ENCODE measurements around the gene LARGE1.

The LARGE1 gene

DNA sequence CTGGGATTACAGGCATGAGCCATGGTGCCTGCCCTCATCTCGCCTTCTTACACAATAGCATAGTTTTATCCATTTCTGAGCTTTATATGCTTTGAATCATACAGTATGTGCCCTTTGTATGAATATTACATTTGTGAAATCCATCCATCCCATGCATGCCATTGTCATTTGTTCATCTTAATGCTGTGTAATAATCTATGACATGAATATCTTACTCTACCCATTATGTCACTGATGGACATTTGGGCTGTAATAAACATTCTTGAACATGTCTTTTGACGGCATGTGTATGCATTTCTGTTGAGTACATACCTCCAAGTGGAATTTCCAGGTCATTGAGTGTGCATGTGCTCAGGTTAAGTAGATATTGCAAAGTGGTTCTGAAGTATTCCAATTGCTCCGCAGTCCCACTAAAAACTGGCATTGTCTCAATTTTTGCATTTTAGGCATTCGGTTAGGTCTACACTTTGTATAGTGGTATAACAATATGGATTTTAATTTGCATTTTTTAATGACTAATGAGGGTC lies 522.8 kb downstream of the LARGE1 start:
- H3K9me3 ChIP-seq (ENCODE audit: insufficient read depth, low read length, severe bottlenecking): no peaks in the 10 kb centered on the region
- H3K27me3 ChIP-seq (ENCODE audit: insufficient read depth, low read length, poor library complexity): no peaks in the 10 kb centered on the region
- no peak overlapping the region for H3K4me3 ChIP-seq (ENCODE audit: low read depth in 1 of 2, low read length in 2 of 2)
- ATAC-seq (ENCODE audit: insufficient read depth, low read depth) (no peak), DNase-seq (no peak)
- H3K4me1 ChIP-seq (ENCODE audit: insufficient read depth, low read length): no peaks in the 10 kb centered on the region
- TF ChIP-seq CTCF (IDR thresholded peaks at IDR 0.05; ENCODE audit: borderline replicate concordance, extremely low read depth, low read length, poor library complexity, severe bottlenecking) (no peak), EZH2 (IDR thresholded peaks at IDR 0.05; ENCODE audit: borderline replicate concordance, low read depth, low read length, severe bottlenecking) (no peak)
- H3K79me2 ChIP-seq (ENCODE audit: insufficient read depth, low read length): no peaks in the 10 kb centered on the region
- H3K4me2 ChIP-seq (ENCODE audit: insufficient read depth, low read length): no peak overlapping the region
- no peaks in the 10 kb centered on the region for H3K36me3 ChIP-seq (ENCODE audit: insufficient read depth, low read length)
- no peak overlapping the region for H3K9ac ChIP-seq (ENCODE audit: low read depth, low read length)
- no peak overlapping the region for H2AFZ ChIP-seq (ENCODE audit: low read depth, low read length)
- H3K27ac ChIP-seq (ENCODE audit: low read length): no peak overlapping the region
- no peaks in the 10 kb centered on the region for H4K20me1 ChIP-seq (ENCODE audit: insufficient read depth, low read length)

DNA sequence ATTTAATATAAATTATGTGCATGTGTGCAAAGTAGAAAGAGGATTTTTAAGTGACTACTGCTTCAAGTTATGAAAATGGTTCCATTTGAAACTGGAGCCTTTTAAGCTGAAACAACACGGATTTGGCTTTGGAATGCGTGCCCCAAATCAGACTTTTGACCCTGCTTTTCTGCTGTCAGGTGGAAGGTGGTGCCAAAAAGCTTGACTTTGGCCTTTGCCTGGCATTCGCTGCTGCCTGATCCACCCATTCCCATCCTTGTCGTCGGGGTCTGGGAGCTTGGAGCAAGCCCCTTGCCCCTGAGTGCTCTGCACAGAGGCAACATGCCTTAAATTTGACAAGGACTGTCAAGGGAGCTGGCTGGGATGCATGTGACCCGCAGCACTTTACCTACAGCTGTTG lies 526.8 kb downstream of the LARGE1 start:
- H3K9ac ChIP-seq (ENCODE audit: low read depth, low read length): no peak overlapping the region
- H3K79me2 ChIP-seq (ENCODE audit: insufficient read depth, low read length): no peaks in the 10 kb centered on the region
- no peaks in the 10 kb centered on the region for H3K36me3 ChIP-seq (ENCODE audit: insufficient read depth, low read length)
- no peaks in the 10 kb centered on the region for H3K4me1 ChIP-seq (ENCODE audit: insufficient read depth, low read length)
- H3K27ac ChIP-seq (ENCODE audit: low read length): no peak overlapping the region
- no peak overlapping the region for H3K4me2 ChIP-seq (ENCODE audit: insufficient read depth, low read length)
- no peaks in the 10 kb centered on the region for H3K27me3 ChIP-seq (ENCODE audit: insufficient read depth, low read length, poor library complexity)
- H2AFZ ChIP-seq (ENCODE audit: low read depth, low read length): no peak overlapping the region
- H3K9me3 ChIP-seq (ENCODE audit: insufficient read depth, low read length, severe bottlenecking): no peaks in the 10 kb centered on the region
- no peak for TF ChIP-seq EZH2 (IDR thresholded peaks at IDR 0.05; ENCODE audit: borderline replicate concordance, low read depth, low read length, severe bottlenecking)
- no peaks in the 10 kb centered on the region for H4K20me1 ChIP-seq (ENCODE audit: insufficient read depth, low read length)
- H3K4me3 ChIP-seq (ENCODE audit: low read depth in 1 of 2, low read length in 2 of 2): no peak overlapping the region
- ATAC-seq (ENCODE audit: insufficient read depth, low read depth) (no peak), DNase-seq (no peak)

DNA sequence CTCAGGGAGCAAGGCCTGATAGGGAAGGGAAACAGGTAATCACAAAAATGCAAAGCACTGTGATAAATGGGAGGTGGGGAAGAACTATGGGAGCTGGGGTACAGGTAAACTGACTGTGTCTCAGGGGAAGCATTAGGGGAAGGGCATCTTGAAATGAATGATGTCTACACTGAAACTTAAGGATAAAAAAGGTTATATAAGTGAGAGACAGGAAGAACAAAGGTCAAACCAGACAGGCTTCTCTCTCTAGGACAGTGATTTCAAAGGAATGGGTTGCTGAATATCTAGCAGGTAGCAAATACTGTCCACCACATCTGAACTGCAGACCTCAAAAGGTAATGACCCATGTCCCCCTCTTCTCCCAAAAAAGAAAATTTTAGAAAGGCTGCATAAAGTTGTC lies 529.0 kb downstream of the LARGE1 start:
- Histone ChIP-seq H3K4me2 (ENCODE audit: insufficient read depth, low read length) (no peak overlapping the region), H3K36me3 (ENCODE audit: insufficient read depth, low read length) (no peaks in the 10 kb centered on the region), H3K79me2 (ENCODE audit: insufficient read depth, low read length) (no peaks in the 10 kb centered on the region), H3K9ac (ENCODE audit: low read depth, low read length) (no peak overlapping the region), H3K27me3 (ENCODE audit: insufficient read depth, low read length, poor library complexity) (no peaks in the 10 kb centered on the region), H3K9me3 (ENCODE audit: insufficient read depth, low read length, severe bottlenecking) (no peaks in the 10 kb centered on the region), H3K27ac (ENCODE audit: low read length) (no peak overlapping the region), H2AFZ (ENCODE audit: low read depth, low read length) (no peak overlapping the region), H3K4me1 (ENCODE audit: insufficient read depth, low read length) (no peaks in the 10 kb centered on the region), H4K20me1 (ENCODE audit: insufficient read depth, low read length) (no peaks in the 10 kb centered on the region), H3K4me3 (ENCODE audit: low read depth in 1 of 2, low read length in 2 of 2) (no peak overlapping the region)
- no peak for ATAC-seq (ENCODE audit: insufficient read depth, low read depth)
- no peak for DNase-seq
- TF ChIP-seq CTCF (IDR thresholded peaks at IDR 0.05; ENCODE audit: borderline replicate concordance, extremely low read depth, low read length, poor library complexity, severe bottlenecking) (no peak), EZH2 (IDR thresholded peaks at IDR 0.05; ENCODE audit: borderline replicate concordance, low read depth, low read length, severe bottlenecking) (no peak)

DNA sequence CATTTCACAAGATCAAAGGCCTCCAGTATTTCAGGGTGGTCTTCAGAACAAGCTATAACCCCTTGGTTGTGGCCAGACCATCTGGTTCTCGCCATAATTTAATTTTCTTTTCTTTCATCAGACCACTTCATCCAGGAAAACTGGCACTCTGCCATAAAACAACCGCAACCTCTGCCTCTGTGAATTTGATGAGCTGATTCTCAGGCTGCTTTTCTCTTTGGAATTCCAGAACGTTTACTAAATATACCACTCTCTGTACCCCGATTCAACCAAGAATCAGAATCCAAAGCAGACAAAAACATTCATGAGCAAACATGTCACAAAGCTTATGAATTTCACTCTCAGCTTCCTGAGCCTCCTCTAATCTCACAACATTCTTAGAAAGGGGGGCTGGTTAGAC lies 530.3 kb downstream of the LARGE1 start:
- Histone ChIP-seq H2AFZ (ENCODE audit: low read depth, low read length) (no peak overlapping the region), H3K4me1 (ENCODE audit: insufficient read depth, low read length) (no peaks in the 10 kb centered on the region), H3K27me3 (ENCODE audit: insufficient read depth, low read length, poor library complexity) (no peaks in the 10 kb centered on the region), H3K4me3 (ENCODE audit: low read depth in 1 of 2, low read length in 2 of 2) (no peak overlapping the region), H3K9ac (ENCODE audit: low read depth, low read length) (no peak overlapping the region), H3K4me2 (ENCODE audit: insufficient read depth, low read length) (no peak overlapping the region), H3K36me3 (ENCODE audit: insufficient read depth, low read length) (no peaks in the 10 kb centered on the region), H3K27ac (ENCODE audit: low read length) (no peak overlapping the region), H3K79me2 (ENCODE audit: insufficient read depth, low read length) (no peaks in the 10 kb centered on the region), H4K20me1 (ENCODE audit: insufficient read depth, low read length) (no peaks in the 10 kb centered on the region), H3K9me3 (ENCODE audit: insufficient read depth, low read length, severe bottlenecking) (no peaks in the 10 kb centered on the region)
- TF ChIP-seq EZH2 (IDR thresholded peaks at IDR 0.05; ENCODE audit: borderline replicate concordance, low read depth, low read length, severe bottlenecking): no peak
- TF ChIP-seq CTCF (IDR thresholded peaks at IDR 0.05; ENCODE audit: borderline replicate concordance, extremely low read depth, low read length, poor library complexity, severe bottlenecking): no peak
- ATAC-seq (ENCODE audit: insufficient read depth, low read depth) (no peak), DNase-seq (no peak)

All from DND-41 (cell line).